VCaP (cell line): ENCODE data around the gene ZMIZ1.
A peak's percentile ranks its signal among the peaks of the same experiment; 100 is the strongest.

Source experiments
- H3K27ac ChIP-seq: fragments of 450-650 bp; 2 replicates; pipeline ENCODE4 v1.5.1; 2017
- CTCF ChIP-seq: fragments of 450-650 bp; conservative IDR thresholded peaks from 2 replicates; pipeline ENCODE4 v1.5.1; 2017; ENCODE audit warnings: mild to moderate bottlenecking, moderate library complexity

ZMIZ1 gene

GRCh38 chr10:79126351-79127080 is 57.8 kb downstream of the ZMIZ1 start:
- no peak overlapping the region for H3K27ac ChIP-seq
- TF ChIP-seq CTCF = no peak

DNA sequence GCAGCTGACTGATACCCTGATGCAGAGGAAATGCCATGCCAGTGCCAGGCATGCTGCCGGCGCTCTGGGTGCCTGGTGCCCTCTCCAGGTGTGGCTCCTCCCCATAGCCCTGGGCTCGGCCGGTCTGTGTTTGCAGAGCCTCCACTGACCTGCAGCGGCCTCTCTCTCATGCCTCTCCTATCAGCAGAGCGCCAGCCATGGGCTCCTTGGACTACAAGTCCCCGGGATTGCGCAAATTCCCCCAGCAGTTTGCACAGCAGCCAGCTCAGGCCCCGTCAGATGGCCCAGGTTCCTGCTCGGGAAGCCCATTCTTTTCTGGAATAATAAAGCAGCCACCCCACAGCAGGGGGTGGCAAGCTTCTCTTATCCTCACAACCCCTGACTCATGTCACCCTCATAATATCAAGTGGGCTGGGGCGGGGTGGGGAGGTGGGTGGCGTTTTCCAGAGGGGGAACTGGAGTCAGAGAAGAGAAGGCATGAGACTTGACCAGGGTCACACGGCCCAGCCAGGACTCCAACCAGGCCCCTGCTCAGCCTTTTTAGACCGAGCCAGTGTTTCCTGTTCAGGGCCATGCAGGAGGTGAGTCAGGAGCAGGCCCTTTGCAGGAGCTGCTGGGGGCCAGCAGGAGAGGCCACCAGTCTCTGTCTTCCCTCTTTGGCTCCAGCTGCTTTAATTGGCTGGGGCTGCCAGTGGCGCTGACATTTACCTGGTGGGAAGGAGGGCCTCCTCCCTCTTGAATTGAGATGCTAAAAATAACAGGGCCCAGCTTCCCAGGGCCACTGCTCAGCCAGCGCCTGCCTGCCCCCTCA is 58.6 kb downstream of the ZMIZ1 start:
- no peak for TF ChIP-seq CTCF
- H3K27ac ChIP-seq = no peak overlapping the region

- no peak for TF ChIP-seq CTCF
- H3K27ac ChIP-seq = peak overlapping the region; percentile 5; the same call in 1 of the 2 replicates
These were observed 59.6 kb downstream of the ZMIZ1 start for GRCh38 chr10:79128241-79128922.

GRCh38 chr10:79128923-79129305 is 60.1 kb downstream of the ZMIZ1 start:
- no peak for TF ChIP-seq CTCF
- peak overlapping the region; percentile 5; the same call in 1 of the 2 replicates for H3K27ac ChIP-seq

DNA sequence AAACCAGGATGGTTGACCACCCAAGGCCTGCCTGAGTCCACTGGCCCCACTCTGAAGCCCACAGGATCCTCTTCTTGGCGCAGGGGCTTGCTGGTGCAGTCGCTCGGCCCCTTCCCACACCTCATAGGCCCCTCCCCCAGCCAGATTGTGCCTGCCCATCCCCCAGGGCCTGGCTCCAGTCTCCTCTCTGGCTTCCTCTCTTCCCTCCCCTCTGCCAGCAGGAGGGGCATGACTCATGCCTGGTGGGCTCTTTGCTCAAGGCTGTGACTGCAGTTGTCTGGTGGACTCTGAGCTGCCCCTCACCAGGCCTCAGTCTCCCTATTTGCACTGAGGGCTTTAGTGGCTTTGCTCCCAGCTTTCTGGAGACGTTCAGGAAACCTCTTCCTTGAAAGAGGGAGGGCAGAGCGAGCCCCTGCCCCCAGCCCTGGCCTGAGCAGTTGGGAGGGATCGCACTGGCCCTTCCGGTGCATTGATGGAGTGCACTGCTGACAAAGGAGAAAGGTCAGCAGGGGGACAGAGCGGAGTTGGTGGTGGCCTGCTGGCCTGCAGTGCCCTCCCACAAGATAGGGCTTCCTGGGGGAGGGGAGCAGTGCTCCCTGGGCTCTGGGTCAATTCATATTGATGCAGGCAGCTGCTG is 60.7 kb downstream of the ZMIZ1 start:
- no peak overlapping the region for H3K27ac ChIP-seq
- TF ChIP-seq CTCF = no peak

DNA sequence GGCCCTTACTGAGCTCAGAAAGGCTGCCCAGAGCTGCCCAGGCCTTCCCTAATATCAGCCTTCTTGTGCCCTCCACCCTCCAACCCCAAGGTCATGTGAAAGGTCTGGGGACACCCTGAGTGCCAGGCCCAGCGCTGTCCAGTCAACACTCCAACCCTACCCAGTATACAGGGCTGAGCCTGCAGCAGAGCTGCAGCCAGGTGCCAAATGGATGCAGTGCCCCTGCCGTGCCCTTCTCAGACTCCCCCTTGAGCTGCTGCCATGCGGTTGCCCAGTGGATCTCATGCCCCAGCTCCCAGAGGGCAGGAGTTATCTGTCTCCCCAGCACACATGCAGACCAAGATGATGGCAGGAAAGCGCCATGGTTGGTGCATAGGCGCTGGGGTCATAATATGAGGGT is 61.5 kb downstream of the ZMIZ1 start:
- H3K27ac ChIP-seq = no peak overlapping the region
- no peak for TF ChIP-seq CTCF

GRCh38 chr10:79130846-79131245 is 62.1 kb downstream of the ZMIZ1 start:
- no peak for TF ChIP-seq CTCF
- H3K27ac ChIP-seq = no peak overlapping the region
